HepG2 (cell line): Measurements from ENCODE around the gene RANBP3. TPM values are rescaled to one million over a fixed set of nuclear protein-coding genes. Genes with fewer than 3 reads are reported as not detected.

Experiments used
- CENPBD1 ChIP-seq: sonication (generic); formaldehyde crosslinking; IDR thresholded peaks from 2 replicates; pipeline ENCODE4 v1.8.0; 2022; ENCODE audit warnings: missing genetic modification reagents, low read depth, mild to moderate bottlenecking, borderline replicate concordance
- DRAP1 ChIP-seq: IDR thresholded peaks from 2 replicates; pipeline ENCODE4 v1.6.1; 2016; ENCODE audit warnings: missing genetic modification reagents, missing compliant biosample characterization
- ELF3 ChIP-seq: IDR thresholded peaks from 2 replicates; pipeline ENCODE4 v1.6.1; 2016; ENCODE audit warnings: missing genetic modification reagents, missing compliant biosample characterization
- ELF4 ChIP-seq: sonication (generic); formaldehyde crosslinking; IDR thresholded peaks from 2 replicates; pipeline ENCODE4 v1.5.0; 2020; ENCODE audit warnings: missing genetic modification reagents, mild to moderate bottlenecking, moderate library complexity, borderline replicate concordance
- FOXA3 ChIP-seq: IDR thresholded peaks from 2 replicates; pipeline ENCODE4 v1.6.1; 2016; ENCODE audit warnings: missing genetic modification reagents, missing compliant biosample characterization
- HOXD1 ChIP-seq: sonication (generic); formaldehyde crosslinking; IDR thresholded peaks from 2 replicates; pipeline ENCODE4 v1.5.0; 2020; ENCODE audit warnings: missing genetic modification reagents
- KLF16 ChIP-seq, 2 experiments: sonication (generic) in 1 of 2; formaldehyde crosslinking in 1 of 2; IDR thresholded peaks; 2 replicates each; pipeline versions ENCODE4 v1.6.1 to v1.8.0; 2016 to 2023; ENCODE audit warnings: missing genetic modification reagents in 2 of 2, missing compliant biosample characterization in 1 of 2
- MEF2D ChIP-seq: sonication (generic); formaldehyde crosslinking; IDR thresholded peaks from 2 replicates; pipeline ENCODE4 v1.5.1; 2020; ENCODE audit warnings: mild to moderate bottlenecking, missing genetic modification reagents
- NCOA2 ChIP-seq: sonication (generic); formaldehyde crosslinking; IDR thresholded peaks from 2 replicates; pipeline ENCODE4 v1.8.0; 2022; ENCODE audit warnings: inconsistent platforms
- PATZ1 ChIP-seq: sonication (generic); formaldehyde crosslinking; IDR thresholded peaks from 2 replicates; pipeline ENCODE4 v1.4.0; 2020; ENCODE audit warnings: missing genetic modification reagents
- POGZ ChIP-seq: sonication (generic); formaldehyde crosslinking; IDR thresholded peaks from 2 replicates; pipeline ENCODE4 v1.4.0; 2020; ENCODE audit warnings: mild to moderate bottlenecking, missing genetic modification reagents
- RELA ChIP-seq: sonication (generic); formaldehyde crosslinking; IDR thresholded peaks from 2 replicates; pipeline ENCODE4 v1.4.0; 2020; ENCODE audit warnings: missing genetic modification reagents
- TFAP4 ChIP-seq: sonication (generic); IDR thresholded peaks from 2 replicates; pipeline ENCODE4 v1.6.1; 2016; ENCODE audit warnings: low read depth, borderline replicate concordance
- TOE1 ChIP-seq: sonication (generic); formaldehyde crosslinking; IDR thresholded peaks from 2 replicates; pipeline ENCODE4 v1.4.0; 2020; ENCODE audit warnings: mild to moderate bottlenecking, missing genetic modification reagents
- ZNF326 ChIP-seq: sonication (generic); formaldehyde crosslinking; IDR thresholded peaks from 2 replicates; pipeline ENCODE4 v1.4.0; 2020; ENCODE audit warnings: missing genetic modification reagents, borderline replicate concordance
- ZNF644 ChIP-seq: IDR thresholded peaks from 2 replicates; pipeline ENCODE4 v1.6.1; 2016; ENCODE audit warnings: low read depth
- ZNF713 ChIP-seq: sonication (generic); formaldehyde crosslinking; IDR thresholded peaks from 2 replicates; pipeline ENCODE4 v1.4.0; 2020; ENCODE audit warnings: mild to moderate bottlenecking, missing genetic modification reagents
- ZSCAN30 ChIP-seq: sonication (generic); formaldehyde crosslinking; IDR thresholded peaks from 2 replicates; pipeline ENCODE4 v1.5.0; 2020; ENCODE audit warnings: mild to moderate bottlenecking, missing genetic modification reagents
- ZSCAN9 ChIP-seq: IDR thresholded peaks from 2 replicates; pipeline ENCODE4 v1.6.1; 2016; ENCODE audit warnings: borderline replicate concordance
- polyA plus RNA-seq, 8 experiments: library from polyadenylated mRNA; depleted of rRNA in 3 of 8; stranded (reverse) in 7 of 8; unstranded in 1 of 8; fragments of >200 nt; fragmentation: Illumina TruSeq in 4 of 8; extraction: Trizol in 4 of 8; gene quantifications; 2 replicates each; pipeline versions ENCODE4 v1.2.1 to v1.2.3, GENCODE V29; 2011 to 2016; ENCODE audit warnings: low read depth in 4 of 8, missing spikeins in 1 of 8, mixed read lengths in 1 of 8; ENCODE audit not compliant: insufficient read depth in 1 of 8
- total RNA-seq, 5 experiments: library from RNA; depleted of rRNA; stranded (reverse); fragments of >200 nt; fragmentation: Illumina TruSeq; extraction: Trizol; gene quantifications; 2 replicates each; pipeline ENCODE4 v1.2.3, GENCODE V29; 2016; ENCODE audit warnings: low read depth in 1 of 5
- TF ChIP-seq, protein P1 (sequence below): sonication (generic); formaldehyde crosslinking; IDR thresholded peaks from 2 replicates; pipeline ENCODE4 v1.4.0; 2020; ENCODE audit warnings: missing genetic modification reagents

Gene RANBP3
- total and polyA plus RNA-seq, 2 of the 13 experiments (the other 11 are each of a cell fraction or from before 2014, with no cell fraction given) = 39.5 to 149 TPM

DNA sequence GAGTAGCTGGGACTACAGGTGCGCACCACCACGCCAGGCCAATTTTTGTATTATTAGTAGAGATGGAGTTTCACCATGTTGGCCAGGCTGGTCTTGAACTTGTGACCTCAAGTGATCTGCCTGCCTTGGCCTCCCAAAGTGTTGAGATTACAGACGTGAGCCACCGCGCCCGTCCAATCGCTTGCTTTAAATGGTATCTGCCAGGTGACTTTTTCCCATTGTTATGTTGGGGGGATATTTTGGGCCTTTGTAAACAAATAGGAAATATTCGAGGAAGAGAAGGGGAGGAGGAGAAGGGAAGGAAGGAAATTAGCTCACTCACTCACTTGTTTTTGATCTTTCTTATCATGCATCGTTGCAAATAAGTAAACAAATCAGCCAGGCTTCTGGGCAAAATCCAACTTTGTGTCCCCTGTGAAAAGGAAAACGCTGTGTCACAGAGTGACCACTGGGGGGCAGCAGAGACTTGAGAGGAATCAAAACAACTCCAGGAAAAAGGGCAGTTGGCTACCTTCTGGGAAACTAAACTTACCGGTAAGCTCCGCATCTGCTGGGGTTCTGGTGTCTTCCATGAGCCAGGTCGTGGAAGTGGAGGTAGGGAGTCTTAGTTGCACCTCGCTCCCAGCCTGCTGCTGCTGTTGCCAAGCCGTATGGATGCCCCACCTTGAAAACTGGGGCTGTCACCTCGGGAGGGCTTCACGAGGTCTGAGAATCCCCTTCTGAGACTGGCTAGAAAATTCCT is 9.3 kb upstream of the RANBP3 start (continued):
- TF ChIP-seq, protein P1, sequence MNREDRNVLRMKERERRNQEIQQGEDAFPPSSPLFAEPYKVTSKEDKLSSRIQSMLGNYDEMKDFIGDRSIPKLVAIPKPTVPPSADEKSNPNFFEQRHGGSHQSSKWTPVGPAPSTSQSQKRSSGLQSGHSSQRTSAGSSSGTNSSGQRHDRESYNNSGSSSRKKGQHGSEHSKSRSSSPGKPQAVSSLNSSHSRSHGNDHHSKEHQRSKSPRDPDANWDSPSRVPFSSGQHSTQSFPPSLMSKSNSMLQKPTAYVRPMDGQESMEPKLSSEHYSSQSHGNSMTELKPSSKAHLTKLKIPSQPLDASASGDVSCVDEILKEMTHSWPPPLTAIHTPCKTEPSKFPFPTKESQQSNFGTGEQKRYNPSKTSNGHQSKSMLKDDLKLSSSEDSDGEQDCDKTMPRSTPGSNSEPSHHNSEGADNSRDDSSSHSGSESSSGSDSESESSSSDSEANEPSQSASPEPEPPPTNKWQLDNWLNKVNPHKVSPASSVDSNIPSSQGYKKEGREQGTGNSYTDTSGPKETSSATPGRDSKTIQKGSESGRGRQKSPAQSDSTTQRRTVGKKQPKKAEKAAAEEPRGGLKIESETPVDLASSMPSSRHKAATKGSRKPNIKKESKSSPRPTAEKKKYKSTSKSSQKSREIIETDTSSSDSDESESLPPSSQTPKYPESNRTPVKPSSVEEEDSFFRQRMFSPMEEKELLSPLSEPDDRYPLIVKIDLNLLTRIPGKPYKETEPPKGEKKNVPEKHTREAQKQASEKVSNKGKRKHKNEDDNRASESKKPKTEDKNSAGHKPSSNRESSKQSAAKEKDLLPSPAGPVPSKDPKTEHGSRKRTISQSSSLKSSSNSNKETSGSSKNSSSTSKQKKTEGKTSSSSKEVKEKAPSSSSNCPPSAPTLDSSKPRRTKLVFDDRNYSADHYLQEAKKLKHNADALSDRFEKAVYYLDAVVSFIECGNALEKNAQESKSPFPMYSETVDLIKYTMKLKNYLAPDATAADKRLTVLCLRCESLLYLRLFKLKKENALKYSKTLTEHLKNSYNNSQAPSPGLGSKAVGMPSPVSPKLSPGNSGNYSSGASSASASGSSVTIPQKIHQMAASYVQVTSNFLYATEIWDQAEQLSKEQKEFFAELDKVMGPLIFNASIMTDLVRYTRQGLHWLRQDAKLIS (CRISPR knock-in tag) = no peak
- peak; percentile 16; the same call in 1 of the 2 replicates for TF ChIP-seq PATZ1 (CRISPR knock-in tag)
- TF ChIP-seq ELF4 (CRISPR knock-in tag) = no peak
- TF ChIP-seq ZSCAN30 (CRISPR knock-in tag) = no peak
- TF ChIP-seq POGZ (CRISPR knock-in tag) = no peak
- peak; percentile 70 for TF ChIP-seq ELF3 (CRISPR knock-in tag)
- TF ChIP-seq NCOA2 (CRISPR knock-in tag) = peak; percentile 45; the same call in 1 of the 2 replicates
- TF ChIP-seq RELA (CRISPR knock-in tag) = no peak
- peak in 1 of 2 experiments; percentile 32; a peak in 1 of 4 replicates for TF ChIP-seq KLF16 (CRISPR knock-in tag; IDR thresholded peaks at IDR 0.05)
- peak; percentile 48; the same call in 1 of the 2 replicates for TF ChIP-seq TOE1 (CRISPR knock-in tag)
- TF ChIP-seq ZNF713 = no peak
- TF ChIP-seq DRAP1 (CRISPR knock-in tag) = no peak
- TF ChIP-seq ZSCAN9 (CRISPR knock-in tag) = peak; percentile 64; the same call in 1 of the 2 replicates
- TF ChIP-seq CENPBD1 (CRISPR knock-in tag) = no peak
- TF ChIP-seq TFAP4 = 0 out of 2 replicates have a peak, but pooled peaks have one; percentile 15
- no peak for TF ChIP-seq ZNF326
- TF ChIP-seq FOXA3 = peak; percentile 74
- TF ChIP-seq ZNF644 = no peak
- peak; percentile 33; the same call in 1 of the 2 replicates for TF ChIP-seq HOXD1 (CRISPR knock-in tag)
- TF ChIP-seq MEF2D (CRISPR knock-in tag) = peak; percentile 79
